Measurements from ENCODE around the gene MCEMP1. TPM values are rescaled to one million over a fixed set of nuclear protein-coding genes. Genes with fewer than 3 reads are reported as not detected.
A peak's percentile ranks its signal among the peaks of the same experiment; 100 is the strongest.

MCEMP1 gene
- total RNA-seq, 2 donors from 2014 or later, result not detected

- H3K4me1 Mint-ChIP-seq, result peaks cover 8% of the 10 kb centered on the region
- no peak overlapping the region for H3K9ac ChIP-seq (ENCODE audit: extremely low read depth, low read length, poor library complexity, severe bottlenecking)
- H3K27ac Mint-ChIP-seq, result no peak overlapping the region
- WGBS, 2 experiments (ENCODE audit: insufficient coverage in 1 of 2, insufficient read length in 1 of 2), result 43 to 47% methylated on average over 1 to 2 of the region's 2 CpGs
- H3K36me3 ChIP-seq (ENCODE audit: control insufficient read depth, insufficient read depth, low read length), result peaks cover 7% of the 10 kb centered on the region
- H3K27me3 Mint-ChIP-seq (ENCODE audit: insufficient read depth), result peaks cover 46% of the 10 kb centered on the region
- peaks cover 6% of the 10 kb centered on the region for H3K27me3 ChIP-seq (ENCODE audit: control insufficient read depth, insufficient read depth, low read length, poor library complexity, severe bottlenecking)
- peaks cover 11% of the 10 kb centered on the region for H3K36me3 Mint-ChIP-seq (ENCODE audit: low read depth)
- H3K27ac ChIP-seq (ENCODE audit: low read depth, low read length), result no peak overlapping the region
- TF ChIP-seq CTCF (conservative IDR thresholded peaks at IDR 0.05), result no peak
- DNase-seq, result no peak
- H3K9me3 Mint-ChIP-seq, result no peaks in the 10 kb centered on the region
- H3K4me1 ChIP-seq (ENCODE audit: control insufficient read depth, insufficient read depth, low read length), result no peaks in the 10 kb centered on the region
- no peaks in the 10 kb centered on the region for H3K9me3 ChIP-seq (ENCODE audit: control insufficient read depth, low read length)
- H3K4me3 ChIP-seq (ENCODE audit: low read length), result no peak overlapping the region
- H3K4me3 Mint-ChIP-seq, result no peak overlapping the region
Observed at GRCh38 chr19:7650148-7650547, 26.7 kb upstream of the MCEMP1 start.

- Mint-ChIP-seq H3K4me3 (no peak overlapping the region), H3K4me1 (no peaks in the 10 kb centered on the region), H3K27ac (no peak overlapping the region), H3K9me3 (no peaks in the 10 kb centered on the region), H3K27me3 (ENCODE audit: insufficient read depth) (peaks cover 54% of the 10 kb centered on the region), H3K36me3 (ENCODE audit: low read depth) (peaks cover 11% of the 10 kb centered on the region)
- Histone ChIP-seq H3K27me3 (ENCODE audit: control insufficient read depth, insufficient read depth, low read length, poor library complexity, severe bottlenecking) (peaks cover 9% of the 10 kb centered on the region), H3K9me3 (ENCODE audit: control insufficient read depth, low read length) (no peaks in the 10 kb centered on the region), H3K9ac (ENCODE audit: extremely low read depth, low read length, poor library complexity, severe bottlenecking) (peak overlapping the region; percentile 13), H3K4me1 (ENCODE audit: control insufficient read depth, insufficient read depth, low read length) (no peaks in the 10 kb centered on the region), H3K27ac (ENCODE audit: low read depth, low read length) (no peak overlapping the region), H3K4me3 (ENCODE audit: low read length) (peak overlapping the region; percentile 73), H3K36me3 (ENCODE audit: control insufficient read depth, insufficient read depth, low read length) (no peaks in the 10 kb centered on the region)
- 7 to 13% methylated on average over 19 to 28 of the region's 28 CpGs for WGBS, 2 experiments (ENCODE audit: insufficient coverage in 1 of 2, insufficient read length in 1 of 2)
- peak; percentile 95 for DNase-seq
- TF ChIP-seq CTCF (conservative IDR thresholded peaks at IDR 0.05), result peak; percentile 99
Observed at GRCh38 chr19:7652061-7652641, 24.7 kb upstream of the MCEMP1 start.

- Mint-ChIP-seq H3K27me3 (ENCODE audit: insufficient read depth) (peaks cover 63% of the 10 kb centered on the region), H3K9me3 (no peaks in the 10 kb centered on the region), H3K4me1 (no peaks in the 10 kb centered on the region), H3K4me3 (no peak overlapping the region), H3K36me3 (ENCODE audit: low read depth) (no peaks in the 10 kb centered on the region), H3K27ac (no peak overlapping the region)
- Histone ChIP-seq H3K36me3 (ENCODE audit: control insufficient read depth, insufficient read depth, low read length) (no peaks in the 10 kb centered on the region), H3K27me3 (ENCODE audit: control insufficient read depth, insufficient read depth, low read length, poor library complexity, severe bottlenecking) (peaks cover 9% of the 10 kb centered on the region), H3K9ac (ENCODE audit: extremely low read depth, low read length, poor library complexity, severe bottlenecking) (no peak overlapping the region), H3K9me3 (ENCODE audit: control insufficient read depth, low read length) (no peaks in the 10 kb centered on the region), H3K27ac (ENCODE audit: low read depth, low read length) (no peak overlapping the region), H3K4me3 (ENCODE audit: low read length) (no peak overlapping the region), H3K4me1 (ENCODE audit: control insufficient read depth, insufficient read depth, low read length) (no peaks in the 10 kb centered on the region)
- DNase-seq, result no peak
- no peak for TF ChIP-seq CTCF (conservative IDR thresholded peaks at IDR 0.05)
- 83 to 88% methylated on average over 4 to 6 of the region's 8 CpGs for WGBS, 2 experiments (ENCODE audit: insufficient coverage in 1 of 2, insufficient read length in 1 of 2)
Observed at GRCh38 chr19:7654401-7654800, 22.5 kb upstream of the MCEMP1 start.
